GM19452 (cell line): ENCODE measurements around the gene NEDD9.
A peak's percentile ranks its signal among the peaks of the same experiment; 100 is the strongest.

ENCODE experiments used
- ATAC-seq: cut with Tn5 transposase; IDR thresholded peaks from one replicate; pipeline ENCODE4 v1.9.1; 2021; ENCODE audit not compliant: unreplicated experiment

NEDD9 gene

GRCh38 chr6:11235062-11235461 is 2.6 kb upstream of the NEDD9 start:
- ATAC-seq, result no peak

- ATAC-seq, result no peak
These were observed 1.5 kb upstream of the NEDD9 start for GRCh38 chr6:11233673-11234573.

- ATAC-seq, result peak; percentile 19
These were observed 530 bp upstream of the NEDD9 start for GRCh38 chr6:11232770-11233626.

- ATAC-seq, result no peak
These were observed 790 bp downstream of the NEDD9 start for GRCh38 chr6:11231564-11232192.

GRCh38 chr6:11231108-11231463 is 1.4 kb downstream of the NEDD9 start:
- ATAC-seq, result no peak

GRCh38 chr6:11230158-11231107 is 2.0 kb downstream of the NEDD9 start:
- no peak for ATAC-seq

GRCh38 chr6:11229655-11230046 is 2.8 kb downstream of the NEDD9 start:
- no peak for ATAC-seq

- no peak for ATAC-seq
These were observed 3.4 kb downstream of the NEDD9 start for GRCh38 chr6:11228935-11229654.

GRCh38 chr6:11227698-11228097 is 4.8 kb downstream of the NEDD9 start:
- no peak for ATAC-seq

- ATAC-seq, result no peak
These were observed 6.5 kb downstream of the NEDD9 start for GRCh38 chr6:11226005-11226404.

- ATAC-seq, result no peak
These were observed 7.5 kb downstream of the NEDD9 start for GRCh38 chr6:11224966-11225463.

GRCh38 chr6:11224252-11224965 is 8.1 kb downstream of the NEDD9 start:
- peak; percentile 87 for ATAC-seq

GRCh38 chr6:11223286-11223864 is 9.1 kb downstream of the NEDD9 start:
- no peak for ATAC-seq

GRCh38 chr6:11222385-11223277 is 9.8 kb downstream of the NEDD9 start:
- no peak for ATAC-seq

GRCh38 chr6:11221623-11222384 is 10.7 kb downstream of the NEDD9 start:
- ATAC-seq, result no peak

GRCh38 chr6:11219400-11219834 is 13.1 kb downstream of the NEDD9 start:
- no peak for ATAC-seq
